HG03575 (cell line): ENCODE results near the gene CEACAM19.
"Not testable (repeated sequence)": the region's sequence is repeated elsewhere in the genome, so short reads cannot be mapped to it uniquely, and the experiment has no call there.

Source experiments
- ATAC-seq: cut with Tn5 transposase; IDR thresholded peaks from one replicate; pipeline ENCODE4 v1.9.1; 2021; ENCODE audit not compliant: unreplicated experiment, insufficient number of reproducible peaks, low FRiP score; ENCODE audit errors: extremely low read depth

CEACAM19 gene

DNA sequence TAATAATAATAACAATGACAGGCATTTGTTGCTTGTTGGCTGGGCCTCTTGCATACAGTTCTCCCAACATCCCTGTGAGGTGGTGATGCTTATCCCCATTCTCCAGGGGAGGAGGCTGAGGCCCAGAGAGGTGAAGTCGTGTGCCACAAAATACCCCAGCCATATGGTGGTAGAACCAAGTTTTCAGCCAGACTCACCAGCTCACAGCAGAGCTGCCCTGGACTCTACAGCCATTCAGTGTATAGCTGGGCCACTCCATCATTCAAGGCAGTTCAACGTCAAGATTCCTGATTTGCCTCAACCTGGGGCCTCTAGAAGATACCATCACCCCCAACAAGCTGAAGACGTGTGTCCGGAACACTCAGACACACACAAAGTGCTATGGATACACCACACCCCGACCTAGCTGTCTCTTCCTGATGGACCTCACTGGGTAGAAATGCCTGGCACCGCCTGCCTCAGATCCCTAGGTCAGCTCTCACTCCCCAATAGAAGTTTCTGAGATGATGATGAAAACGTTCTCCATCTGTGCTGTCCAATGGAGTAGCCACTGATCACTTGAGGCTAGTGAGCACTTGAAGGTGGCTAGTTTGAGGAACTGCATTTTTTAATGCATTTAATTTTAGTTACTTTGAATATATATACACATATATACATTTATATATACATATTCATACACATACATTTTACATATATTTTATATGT, 4.3 kb upstream of the CEACAM19 start:
- ATAC-seq = no peak

DNA sequence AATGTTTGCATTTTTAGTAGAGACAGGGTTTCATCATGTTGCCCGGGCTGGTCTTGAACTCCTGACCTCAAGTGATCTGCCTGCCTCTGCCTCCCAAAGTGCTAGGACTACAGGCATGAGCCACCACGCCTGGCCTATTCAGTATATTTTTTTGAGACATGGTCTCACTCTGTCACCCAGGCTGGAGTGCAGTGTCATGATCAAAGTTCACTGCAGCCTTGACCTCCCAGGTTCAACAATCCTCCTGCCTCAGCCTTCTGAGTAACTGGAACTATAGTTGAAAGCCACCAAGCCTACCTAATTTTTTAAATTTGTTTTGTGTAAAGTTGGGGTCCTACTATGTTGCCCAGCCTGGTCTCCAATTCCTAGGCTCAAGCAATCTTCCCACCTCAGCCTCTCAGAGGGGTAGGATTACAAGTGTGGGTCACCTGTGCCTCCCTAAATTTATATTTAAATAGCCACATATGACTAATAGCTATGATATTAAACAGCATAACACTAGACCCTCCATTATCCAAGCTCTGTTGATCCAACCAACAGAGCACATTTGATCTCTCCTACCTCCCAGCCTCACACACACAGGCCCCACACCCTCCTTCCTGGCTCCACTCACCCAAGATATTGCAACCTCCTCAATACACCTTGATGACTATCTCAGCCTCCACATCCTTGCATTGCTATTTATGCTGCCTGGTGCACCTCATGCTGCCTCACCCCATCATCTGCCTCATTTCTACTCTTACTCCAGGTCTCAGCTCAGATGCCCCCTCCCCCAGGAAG, 2.1 kb upstream of the CEACAM19 start:
- ATAC-seq = no peak

DNA sequence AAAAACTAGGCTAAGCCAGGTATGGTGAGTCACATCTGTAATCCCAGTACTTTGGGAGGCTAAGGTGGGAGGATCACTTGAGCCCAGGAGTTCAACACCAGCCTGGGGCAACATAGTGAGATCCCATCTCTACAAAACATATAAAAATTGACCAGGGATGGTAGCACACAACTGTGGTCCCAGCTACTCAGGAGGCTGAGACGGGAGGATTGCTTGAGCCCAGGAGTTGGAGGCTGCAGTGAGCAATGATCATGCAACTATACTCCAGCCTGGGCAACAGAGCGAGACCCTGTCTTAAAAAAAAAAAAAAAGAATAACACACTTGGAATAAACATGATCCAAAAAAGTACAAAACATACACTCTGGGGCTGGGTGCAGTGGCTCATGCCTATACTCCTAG, 1.3 kb upstream of the CEACAM19 start:
- not testable (repeated sequence) for ATAC-seq

DNA sequence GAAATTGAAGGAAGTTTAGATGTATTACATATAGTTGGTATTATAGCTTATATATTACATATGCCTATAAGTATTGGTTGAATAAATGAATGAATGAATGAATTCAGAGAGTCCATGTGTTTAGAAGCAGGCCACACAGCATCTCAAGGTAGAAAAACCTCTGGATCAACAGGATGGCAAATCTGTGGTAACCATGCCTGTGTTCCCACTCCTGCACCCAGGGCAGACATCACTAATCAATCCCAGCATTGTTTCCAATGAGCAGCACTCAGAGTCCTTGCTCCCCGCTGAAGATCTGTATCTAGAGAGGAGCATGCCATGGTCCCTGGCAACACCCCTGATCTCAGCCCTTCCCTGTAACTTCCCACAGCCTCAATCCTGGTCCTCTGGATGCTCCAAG, 944 bp downstream of the CEACAM19 start:
- ATAC-seq = no peak

DNA sequence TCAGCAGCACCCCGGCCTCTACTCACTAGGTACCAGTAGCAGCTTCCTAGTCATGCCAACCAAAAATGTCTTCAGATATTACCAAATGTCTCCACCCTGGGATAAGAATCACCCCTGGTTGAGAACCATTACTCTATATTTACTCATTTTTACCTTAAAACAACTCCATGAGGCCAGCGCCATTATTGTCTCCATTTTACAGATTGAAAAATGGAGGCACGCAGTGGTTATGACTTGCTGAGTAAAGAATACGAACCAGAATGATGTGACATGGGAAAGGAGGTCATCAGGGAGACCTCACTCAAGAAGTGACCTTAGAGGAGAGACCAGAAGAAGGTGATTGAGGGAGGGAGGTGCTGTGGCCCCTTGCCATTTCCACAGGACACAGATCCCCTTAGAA, 2.2 kb downstream of the CEACAM19 start:
- no peak for ATAC-seq

DNA sequence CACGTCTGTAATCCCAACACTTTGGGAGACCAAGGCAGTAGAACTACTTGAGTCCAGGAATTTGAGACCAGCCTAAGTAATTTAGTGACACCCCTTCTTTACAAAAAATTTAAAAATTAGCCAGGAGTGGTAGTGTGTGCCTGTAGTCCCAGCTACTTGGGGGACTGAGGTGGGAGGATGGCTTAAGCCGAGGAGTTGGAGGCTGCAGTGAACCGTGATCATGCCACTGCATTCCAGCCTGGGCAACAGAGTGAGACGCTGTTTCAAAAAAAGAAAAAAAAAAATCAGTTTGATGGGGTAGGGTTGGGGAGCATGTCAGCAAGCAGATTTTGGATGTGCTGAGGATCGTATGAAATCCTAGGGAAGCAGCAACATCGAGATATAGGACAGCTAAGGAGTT, 4.2 kb downstream of the CEACAM19 start:
- ATAC-seq = no peak

DNA sequence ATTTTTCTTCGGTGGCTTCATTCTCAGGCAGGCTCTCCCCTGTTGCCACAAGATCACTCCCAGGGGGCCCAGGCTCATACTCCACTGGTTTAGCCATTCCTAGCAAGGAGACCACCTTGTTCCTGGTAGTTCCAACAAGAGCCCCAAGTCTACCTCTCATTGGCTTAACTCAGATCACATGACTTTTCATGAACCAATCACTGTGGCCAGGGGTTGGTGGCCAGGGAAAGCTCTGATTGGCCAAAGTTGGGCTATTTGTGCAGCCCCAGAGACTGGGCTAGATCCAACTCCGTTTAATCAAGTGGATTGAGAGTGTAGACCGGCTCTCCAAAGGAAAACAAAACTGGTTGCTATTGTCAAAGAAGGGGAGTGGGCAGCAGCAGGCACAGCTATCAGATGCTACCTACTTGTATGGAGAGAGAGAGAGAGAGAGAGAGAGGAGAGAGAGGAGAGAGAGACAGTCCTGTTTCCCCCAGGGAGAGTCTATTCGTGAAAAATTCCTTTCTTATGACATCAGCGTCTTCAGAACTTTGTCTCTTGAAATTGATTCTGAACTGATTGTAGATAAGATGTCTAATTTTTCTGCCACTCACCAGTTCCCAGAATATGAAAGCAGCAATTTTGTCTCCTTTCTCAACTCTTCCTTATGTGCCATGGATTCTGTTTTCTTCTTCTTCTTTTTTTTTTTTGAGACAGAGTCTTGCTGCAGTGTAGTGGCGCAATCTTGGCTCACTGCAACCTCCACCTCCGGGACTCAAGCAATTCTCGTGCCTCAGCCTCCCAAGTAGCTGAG, 5.9 kb downstream of the CEACAM19 start:
- no peak for ATAC-seq

DNA sequence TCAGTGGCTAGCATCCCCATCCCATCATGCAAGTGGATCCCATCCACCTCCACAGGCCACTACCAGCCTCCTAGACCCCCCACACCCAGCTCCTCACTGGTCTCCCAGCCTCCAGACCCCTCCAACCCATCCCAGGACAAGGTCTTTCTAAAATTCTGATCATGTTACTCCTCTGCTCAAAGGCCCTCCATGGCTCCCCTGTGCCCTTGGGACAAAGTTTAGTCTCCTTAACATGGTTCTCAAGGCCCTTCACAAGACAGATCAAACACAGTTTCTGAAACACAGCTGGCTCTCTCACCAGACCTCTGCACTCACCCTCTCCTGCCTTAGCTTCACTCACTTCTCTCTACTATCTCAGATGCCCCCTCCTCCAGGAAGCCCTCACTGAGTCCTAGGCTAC, 9.3 kb downstream of the CEACAM19 start:
- no peak for ATAC-seq

DNA sequence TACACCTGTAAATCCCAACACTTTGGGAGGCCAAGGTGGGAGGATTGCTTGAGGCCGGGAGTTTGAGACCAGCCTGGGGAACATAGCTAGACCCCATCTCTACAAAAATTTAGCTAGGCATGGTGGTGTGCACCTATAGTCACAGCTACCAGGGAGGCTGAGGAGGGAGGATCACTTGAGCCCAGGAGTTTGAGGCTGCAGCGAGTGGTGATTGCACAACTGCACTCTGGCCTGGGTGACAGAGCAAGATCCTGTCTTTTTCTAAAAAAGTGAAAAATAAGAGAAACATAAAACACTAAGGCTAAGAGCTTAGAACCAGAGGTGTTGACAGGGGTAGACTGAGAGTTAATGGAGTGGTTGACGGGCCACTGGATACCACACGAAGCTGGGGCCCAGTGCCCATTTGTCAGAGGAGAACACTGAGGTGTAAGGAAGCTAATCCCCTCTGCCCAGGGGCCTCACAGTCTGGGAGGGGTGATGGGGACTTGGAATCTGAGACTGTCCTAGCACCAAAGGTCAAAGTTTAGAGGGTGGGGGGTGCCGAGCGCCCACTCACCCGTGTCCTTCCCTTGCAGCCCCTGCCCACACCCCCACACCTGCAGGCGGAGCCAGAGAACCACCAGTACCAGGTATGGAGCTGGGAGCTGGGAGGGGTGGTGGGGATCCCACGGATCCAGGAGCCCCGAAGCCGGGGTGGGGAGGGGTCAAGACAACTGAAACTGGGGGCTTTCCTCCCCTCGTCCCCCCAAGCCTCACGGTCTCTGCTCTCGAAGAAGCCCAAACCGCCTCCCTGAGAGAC, 10.9 kb downstream of the CEACAM19 start:
- ATAC-seq = no peak

DNA sequence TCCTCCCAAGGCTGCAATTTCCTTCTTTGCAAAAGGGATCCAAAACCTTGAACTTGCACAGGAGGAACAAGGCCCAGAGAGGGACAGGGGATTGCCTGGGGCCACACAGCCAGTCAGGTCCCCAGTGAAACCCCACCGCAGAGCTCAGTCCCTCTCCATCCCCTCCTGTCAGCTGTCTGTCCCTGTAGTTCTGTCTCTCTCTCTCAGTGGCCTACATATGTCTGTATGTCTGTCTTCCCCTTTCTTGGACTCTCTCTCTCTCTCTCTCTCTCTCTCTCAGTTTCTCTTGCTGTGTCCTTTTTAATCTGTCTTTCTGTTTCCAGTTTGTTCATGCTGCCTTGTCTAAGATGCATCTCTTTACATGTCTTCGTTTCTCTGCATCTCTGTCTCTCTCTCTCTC, 11.5 kb downstream of the CEACAM19 start:
- no peak for ATAC-seq

DNA sequence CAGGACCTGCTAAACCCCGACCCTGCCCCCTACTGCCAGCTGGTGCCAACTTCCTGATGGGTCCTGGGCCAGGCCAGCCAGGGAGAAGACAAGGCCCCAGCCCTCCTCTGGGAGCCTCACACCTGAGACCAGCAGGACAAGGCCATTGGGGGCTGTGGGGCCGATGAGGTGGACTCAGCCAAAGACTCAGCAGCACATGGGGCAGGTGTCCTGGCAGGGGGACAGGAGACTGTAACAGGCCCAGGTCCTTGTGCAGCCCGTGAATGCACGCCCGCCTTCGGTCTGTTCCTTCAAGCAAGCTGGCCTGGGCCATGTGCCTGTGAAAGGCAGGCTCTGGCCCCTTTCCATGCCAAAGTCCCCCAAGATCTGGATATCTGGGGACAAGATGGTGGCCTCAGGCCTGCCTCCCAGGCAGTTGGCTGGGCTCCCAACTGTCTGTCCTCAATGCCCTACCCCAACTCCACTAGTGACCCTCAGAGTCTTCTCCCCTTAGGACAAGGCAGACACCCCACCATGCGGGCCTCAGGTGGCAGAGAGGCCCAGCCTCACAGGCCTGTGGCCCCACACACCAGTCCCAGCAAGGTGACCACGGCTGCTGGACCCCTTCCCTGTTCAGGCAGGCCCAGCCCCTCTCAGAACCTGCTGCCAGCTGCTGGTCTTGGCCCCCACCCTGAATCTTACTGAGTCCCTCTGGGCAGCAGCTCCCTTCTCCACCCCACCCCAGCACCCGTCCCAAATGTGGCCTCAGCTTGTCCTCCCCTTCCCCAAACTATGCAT, 12.3 kb downstream of the CEACAM19 start:
- no peak for ATAC-seq

DNA sequence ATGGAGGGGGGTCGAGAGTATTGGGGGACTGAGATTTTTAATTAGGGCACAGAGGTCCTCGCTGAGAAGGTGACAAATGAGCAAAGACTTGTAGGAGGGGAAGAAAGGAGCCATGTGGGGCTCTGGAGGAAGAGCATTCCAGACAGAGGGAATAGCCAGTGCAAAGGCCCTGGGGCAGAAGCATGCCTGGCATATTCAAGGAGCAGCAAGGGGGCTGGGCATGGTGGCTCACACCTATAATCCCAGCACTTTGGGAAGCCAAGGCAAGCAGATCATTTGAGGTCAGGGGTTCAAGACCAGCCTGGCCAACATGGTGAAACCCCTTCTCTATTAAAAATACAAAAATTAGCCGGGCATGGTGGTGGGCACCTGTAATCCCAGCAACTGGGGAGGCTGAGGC, 13.1 kb downstream of the CEACAM19 start:
- ATAC-seq = not testable (repeated sequence)

DNA sequence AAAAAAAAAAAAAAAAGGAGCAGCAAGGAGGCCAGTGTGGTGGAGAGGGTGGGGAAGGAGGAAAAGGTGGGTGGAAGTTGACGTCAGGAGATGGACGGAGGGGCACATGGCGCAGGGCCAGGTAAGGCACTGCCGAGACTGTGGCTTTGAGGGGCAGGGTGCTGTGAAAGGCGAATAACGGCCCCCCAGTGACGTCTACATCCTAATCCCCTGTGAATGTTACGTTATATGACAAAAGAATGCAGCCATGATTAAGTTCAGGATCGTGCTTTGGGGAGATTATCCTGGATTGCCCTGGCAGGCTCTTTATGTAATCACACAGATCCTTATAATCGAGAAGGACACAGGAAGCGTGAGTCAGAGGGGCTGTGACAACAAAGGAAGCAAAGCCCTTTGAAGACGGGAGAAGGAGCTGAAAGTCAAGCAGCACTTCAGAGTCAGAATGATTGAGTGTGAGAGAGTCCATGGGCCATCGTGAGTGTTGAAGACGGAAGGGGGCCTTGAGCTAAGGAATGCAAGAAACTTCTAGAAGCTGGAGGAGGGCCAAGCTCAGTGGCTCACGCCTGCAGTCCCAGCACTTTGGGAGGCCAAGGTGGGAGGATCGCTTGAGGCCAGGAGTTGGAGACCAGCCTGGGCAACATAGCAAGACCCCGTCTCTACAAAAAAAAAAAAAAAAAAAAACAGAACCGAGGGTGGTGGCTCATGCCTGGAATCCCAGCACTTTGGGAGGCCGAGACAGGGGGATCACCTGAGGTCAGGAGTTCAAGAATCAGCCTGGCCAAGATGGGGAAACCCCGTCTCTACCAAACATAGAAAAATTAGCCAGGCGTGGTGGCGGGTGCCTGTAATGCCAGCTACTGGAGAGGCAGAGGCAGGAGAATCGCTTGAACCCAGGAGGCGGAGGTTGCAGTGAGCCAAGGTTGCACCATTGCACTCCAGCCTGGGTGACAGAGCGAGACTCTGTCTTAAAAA, 13.9 kb downstream of the CEACAM19 start:
- ATAC-seq = no peak

DNA sequence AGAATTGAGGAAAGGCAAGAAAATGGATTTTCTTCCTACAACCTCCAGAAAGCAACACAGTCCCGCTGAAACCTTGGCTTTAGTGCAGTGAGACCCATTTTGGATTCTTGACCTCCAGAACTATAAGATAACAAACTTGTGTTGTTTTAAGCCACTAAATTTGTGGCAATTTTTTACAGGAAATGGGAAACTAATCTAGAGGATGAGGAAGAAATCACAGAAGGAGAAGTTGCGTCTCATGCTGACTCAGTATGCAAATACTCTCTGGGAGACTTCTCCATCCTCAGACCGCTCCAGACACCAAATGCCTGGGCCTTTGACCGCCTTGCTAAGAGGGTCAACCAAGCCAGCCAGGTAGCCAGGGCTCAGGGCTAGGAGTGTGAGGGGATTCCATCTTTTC, 14.6 kb downstream of the CEACAM19 start:
- no peak for ATAC-seq

DNA sequence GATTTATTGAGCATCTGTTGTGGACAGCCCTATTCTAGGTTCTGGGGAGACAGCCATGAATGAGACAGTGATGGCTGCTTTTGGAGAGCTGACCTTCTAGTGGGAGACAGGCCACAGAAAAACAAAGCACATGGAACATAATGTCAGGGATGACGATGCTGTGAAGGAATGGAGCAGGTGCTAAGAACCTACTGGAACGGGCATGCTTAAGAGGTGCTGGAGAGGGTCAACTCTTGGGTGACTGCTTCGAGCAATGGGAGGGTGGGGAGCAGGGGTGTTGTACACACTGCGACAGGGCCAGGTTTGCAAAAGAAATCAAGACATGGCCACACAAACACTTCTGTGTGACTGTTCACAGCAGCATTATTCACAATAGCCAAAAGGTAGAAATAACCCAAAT, 15.6 kb downstream of the CEACAM19 start:
- no peak for ATAC-seq

DNA sequence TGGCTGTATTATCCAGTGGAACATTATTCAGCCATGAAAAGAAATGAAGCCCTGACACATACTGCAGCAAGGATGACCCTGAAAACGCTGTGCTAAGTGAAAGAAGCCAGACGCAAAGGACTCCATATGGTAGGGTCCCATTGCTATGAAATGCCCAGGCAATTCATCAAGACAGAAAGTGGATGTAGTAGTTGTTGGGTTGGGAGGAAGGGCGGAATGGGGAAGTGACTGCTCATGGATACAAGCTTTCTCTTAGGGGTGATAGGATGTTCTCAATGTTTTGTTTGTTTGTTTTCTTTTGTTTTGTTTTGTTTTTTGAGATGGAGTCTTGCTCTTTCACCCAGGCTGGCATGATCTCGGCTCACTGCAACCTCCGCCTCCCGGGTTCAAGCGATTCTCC, 16.6 kb downstream of the CEACAM19 start:
- no peak for ATAC-seq
